ENCODE measurements around the gene LIPM.

LIPM gene

DNA sequence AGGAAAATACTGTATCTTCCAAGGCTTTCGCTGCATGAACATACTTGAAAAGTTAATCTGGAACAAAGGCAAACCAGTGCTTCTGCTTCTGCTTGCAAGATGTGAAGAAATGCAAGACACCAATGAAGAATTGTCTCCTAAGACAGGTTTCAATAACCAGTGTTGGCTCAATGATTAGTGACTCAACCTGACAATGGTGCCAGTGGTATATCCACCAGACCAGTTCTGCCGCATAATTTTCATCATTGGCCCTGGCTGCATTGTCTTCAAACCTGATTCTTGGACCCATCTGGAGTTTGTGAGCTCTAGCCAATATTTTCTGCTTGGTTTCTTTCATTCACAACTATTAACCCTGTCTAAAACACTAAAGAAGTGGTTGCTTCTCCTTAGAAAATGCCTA, 63.9 kb downstream of the LIPM start:
- no peak for TF ChIP-seq POLR2A (IDR thresholded peaks at IDR 0.05; ENCODE audit: low read depth, low read length)
- TF ChIP-seq TAF1 (IDR thresholded peaks at IDR 0.05; ENCODE audit: borderline replicate concordance, low read depth, low read length), result no peak
- no peak for TF ChIP-seq POLR2AphosphoS5 (IDR thresholded peaks at IDR 0.05; ENCODE audit: low read depth, low read length)
- DNase-seq (ENCODE audit: insufficient read length), result no peak
- FAIRE-seq, result no peak

DNA sequence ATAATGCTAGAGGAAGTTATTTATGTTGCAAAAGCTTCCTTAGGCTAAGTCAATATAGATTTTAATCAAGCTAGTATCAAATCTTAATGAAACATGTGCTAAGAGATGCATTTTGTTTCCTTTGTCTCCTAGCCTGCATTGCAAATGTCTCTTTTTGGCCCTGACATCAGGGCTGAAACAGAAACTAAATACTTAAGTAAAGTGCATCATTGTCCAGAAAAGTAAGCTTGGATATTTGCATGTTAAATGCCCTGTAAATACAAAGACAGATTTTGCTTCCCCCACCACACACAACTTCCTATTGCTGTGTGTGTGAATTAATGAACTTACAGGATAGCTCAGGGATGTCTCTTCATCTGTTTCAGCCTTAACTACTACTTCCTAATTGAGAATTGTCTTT, 67.6 kb downstream of the LIPM start:
- peak; percentile 60 for FAIRE-seq
- TF ChIP-seq POLR2AphosphoS5 (IDR thresholded peaks at IDR 0.05; ENCODE audit: low read depth, low read length) (no peak), POLR2A (IDR thresholded peaks at IDR 0.05; ENCODE audit: low read depth, low read length) (no peak), TAF1 (IDR thresholded peaks at IDR 0.05; ENCODE audit: borderline replicate concordance, low read depth, low read length) (no peak)

More for the DNA sequence above, 67.6 kb downstream of the LIPM start:
- no peak for DNase-seq (ENCODE audit: insufficient read length)
